Fibroblast of villous mesenchyme (primary cell): ENCODE measurements around the gene KATNAL1. TPM values are rescaled to one million over a fixed set of nuclear protein-coding genes. Genes with fewer than 3 reads are reported as not detected.
A peak's percentile ranks its signal among the peaks of the same experiment; 100 is the strongest.
"Not testable (repeated sequence)": the region's sequence is repeated elsewhere in the genome, so short reads cannot be mapped to it uniquely, and the experiment has no call there.

Experiments
- DNase-seq: peaks from one replicate; pipeline ENCODE4 v3.0.0-alpha.2; 2010; ENCODE audit warnings: low read depth
- H3K4me3 ChIP-seq: 2 replicates; pipeline ENCODE4 v1.5.1; 2011; ENCODE audit warnings: low read depth, mild to moderate bottlenecking, low read length
- total RNA-seq: library from RNA; depleted of rRNA; stranded (reverse); fragments of >200 nt; gene quantifications from 2 replicates; pipeline ENCODE4 v1.2.3, GENCODE V29; 2012
- TF ChIP-seq, protein P1 (sequence below): IDR thresholded peaks from 2 replicates; pipeline ENCODE4 v1.5.1; 2012; ENCODE audit warnings: low read depth, mild to moderate bottlenecking, low read length; ENCODE audit not compliant: insufficient read depth

The KATNAL1 gene
- total RNA-seq, 1 donor: 35.4 TPM

DNA sequence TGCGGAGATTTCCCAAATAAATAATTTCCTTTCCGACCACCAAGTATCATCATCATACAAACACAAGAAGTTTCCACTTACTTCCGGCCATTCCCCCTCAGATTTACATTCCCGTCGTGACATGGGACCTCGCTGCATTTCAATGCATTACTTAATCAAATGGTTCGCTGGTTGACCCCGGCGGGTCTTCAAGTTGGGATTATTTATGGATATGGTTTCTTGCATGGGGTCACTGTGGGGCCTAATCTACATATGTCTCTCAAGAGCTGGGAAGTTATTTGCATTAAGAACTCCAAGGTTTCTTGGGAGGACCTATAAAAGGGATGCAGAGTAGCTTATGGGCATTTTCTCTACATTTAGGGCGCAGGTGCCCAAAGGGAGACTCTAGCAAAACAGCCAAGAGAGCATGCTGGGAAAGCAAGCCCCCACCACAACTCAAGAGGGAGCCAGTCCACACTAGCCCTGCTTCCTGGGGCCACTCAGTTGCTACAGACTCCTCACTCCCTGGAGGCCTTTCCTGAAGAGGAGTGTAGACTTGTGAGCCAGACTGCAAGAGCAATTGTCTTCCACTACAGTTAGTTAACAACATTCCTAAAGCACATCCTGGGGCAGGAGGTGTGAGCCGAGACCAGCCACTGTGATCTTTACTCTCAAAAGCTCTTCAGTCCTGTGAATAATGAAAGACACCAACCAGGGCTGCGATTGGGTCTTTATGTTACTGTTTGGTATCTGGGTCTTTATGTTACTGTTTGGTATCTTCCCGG, 125.3 kb downstream of the KATNAL1 start:
- DNase-seq: no peak
- no peak overlapping the region for H3K4me3 ChIP-seq
- TF ChIP-seq, protein P1, sequence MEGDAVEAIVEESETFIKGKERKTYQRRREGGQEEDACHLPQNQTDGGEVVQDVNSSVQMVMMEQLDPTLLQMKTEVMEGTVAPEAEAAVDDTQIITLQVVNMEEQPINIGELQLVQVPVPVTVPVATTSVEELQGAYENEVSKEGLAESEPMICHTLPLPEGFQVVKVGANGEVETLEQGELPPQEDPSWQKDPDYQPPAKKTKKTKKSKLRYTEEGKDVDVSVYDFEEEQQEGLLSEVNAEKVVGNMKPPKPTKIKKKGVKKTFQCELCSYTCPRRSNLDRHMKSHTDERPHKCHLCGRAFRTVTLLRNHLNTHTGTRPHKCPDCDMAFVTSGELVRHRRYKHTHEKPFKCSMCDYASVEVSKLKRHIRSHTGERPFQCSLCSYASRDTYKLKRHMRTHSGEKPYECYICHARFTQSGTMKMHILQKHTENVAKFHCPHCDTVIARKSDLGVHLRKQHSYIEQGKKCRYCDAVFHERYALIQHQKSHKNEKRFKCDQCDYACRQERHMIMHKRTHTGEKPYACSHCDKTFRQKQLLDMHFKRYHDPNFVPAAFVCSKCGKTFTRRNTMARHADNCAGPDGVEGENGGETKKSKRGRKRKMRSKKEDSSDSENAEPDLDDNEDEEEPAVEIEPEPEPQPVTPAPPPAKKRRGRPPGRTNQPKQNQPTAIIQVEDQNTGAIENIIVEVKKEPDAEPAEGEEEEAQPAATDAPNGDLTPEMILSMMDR: no peak

DNA sequence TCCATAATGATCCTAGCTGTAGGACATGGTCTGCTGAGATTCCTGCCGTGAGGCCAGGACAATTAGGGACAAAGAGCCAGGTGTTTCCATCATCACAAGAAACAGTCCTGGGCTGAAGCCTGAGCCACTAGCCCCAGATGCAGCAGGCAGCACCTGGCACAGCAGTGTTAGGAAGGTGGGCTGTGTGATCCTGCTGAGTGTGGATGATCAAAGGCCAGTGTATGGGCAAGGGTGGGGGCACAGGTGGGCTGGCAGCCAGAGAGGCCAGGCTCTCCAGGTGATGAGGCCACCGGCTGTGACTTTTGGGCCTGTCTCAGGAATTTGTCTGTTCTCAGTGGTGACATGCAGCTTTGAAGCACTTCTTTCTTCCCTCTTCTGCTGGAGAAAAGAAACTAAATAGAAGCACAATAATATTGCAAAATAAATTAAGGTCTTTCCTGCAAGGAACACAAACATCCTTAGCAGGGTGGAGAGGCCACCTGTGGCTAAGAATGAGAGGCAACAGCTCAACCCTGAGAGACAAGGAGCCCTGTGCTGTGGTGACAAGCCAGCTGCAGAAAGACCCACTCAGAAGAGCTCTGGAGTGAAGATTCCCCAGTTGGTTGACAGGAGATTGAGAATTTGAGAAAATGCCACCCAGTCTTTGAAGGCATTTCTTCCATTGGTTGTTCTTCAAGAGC, 127.6 kb downstream of the KATNAL1 start:
- no peak overlapping the region for H3K4me3 ChIP-seq
- TF ChIP-seq, protein P1: no peak
- DNase-seq: no peak

DNA sequence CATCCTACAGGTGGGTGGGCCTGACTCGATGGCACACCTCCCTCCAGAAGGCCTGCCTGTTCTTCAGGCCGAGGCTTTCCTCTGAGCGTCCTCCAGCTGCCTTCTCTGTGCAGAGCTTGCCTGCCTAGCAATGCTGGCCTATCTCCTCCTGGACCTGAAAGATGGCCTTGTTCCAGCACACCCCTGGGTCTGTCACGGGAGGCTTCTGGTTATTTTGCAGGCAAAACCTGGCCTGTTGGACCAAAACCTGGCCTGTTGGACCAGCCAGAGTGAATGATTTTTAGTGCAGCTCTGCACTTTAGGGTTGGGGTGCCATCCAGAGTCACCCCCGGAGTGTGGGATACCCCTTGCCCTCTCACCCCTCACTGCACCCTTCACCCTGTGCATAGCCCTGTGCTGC, 128.4 kb downstream of the KATNAL1 start:
- no peak overlapping the region for H3K4me3 ChIP-seq
- DNase-seq: no peak
- TF ChIP-seq, protein P1: no peak

DNA sequence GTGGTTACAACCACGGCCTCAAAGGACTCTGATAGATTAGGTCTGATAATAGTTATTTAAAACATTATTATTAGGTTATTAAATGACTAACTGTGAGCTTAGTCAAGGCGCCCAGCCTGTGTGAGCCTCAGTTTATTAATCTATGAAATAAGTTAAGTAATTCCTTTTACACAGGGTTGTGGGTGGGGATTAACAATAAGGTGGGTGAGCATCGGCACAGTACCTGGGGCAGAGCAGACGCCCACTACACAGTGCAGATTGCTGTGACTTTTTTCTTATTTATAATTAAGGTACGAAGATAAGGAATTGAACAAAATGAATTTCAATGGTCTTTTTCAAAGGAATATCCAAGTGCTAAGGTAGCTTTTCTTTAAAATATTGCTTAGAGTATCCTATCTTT, 132.2 kb downstream of the KATNAL1 start:
- TF ChIP-seq, protein P1: no peak
- no peak overlapping the region for H3K4me3 ChIP-seq

DNA sequence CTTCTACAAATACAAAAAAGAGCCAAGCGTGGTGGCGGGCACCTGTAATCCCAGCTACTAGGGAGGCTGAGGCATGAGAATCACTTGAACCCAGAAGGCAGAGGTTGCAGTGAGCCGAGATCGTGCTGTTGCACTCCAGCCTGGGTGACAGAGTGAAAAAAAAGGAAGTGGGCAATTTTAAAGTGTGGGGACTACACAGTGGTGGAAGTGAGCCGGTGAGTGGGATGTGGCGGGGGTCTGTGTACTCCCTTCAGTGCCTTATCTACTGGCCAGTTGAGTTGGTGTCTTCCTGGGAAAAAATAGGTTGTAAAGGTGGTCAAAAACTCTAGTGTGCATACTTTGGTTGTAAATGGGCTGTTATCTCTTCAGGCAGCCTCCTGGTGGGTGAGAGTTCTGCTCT, 133.1 kb downstream of the KATNAL1 start:
- DNase-seq, H3K4me3 ChIP-seq: not testable (repeated sequence)

More for the DNA sequence above, 132.2 kb downstream of the KATNAL1 start:
- DNase-seq: no peak

DNA sequence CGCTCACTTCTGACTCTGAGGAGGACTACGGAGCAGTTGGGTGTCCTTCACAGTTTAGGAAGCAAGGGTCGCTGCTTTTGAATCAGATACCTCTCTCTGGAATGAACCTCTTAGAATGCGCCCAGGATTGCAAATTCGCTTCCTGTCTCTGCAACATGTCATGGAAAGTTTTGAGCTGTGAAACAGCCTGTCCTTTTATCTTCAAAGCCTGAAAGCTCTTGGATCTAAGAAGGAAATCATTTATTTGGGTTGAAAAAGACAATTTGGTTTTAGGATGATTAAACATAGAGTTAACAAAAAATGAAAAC, 134.1 kb downstream of the KATNAL1 start:
- TF ChIP-seq, protein P1: no peak
- DNase-seq: peak; percentile 68
- H3K4me3 ChIP-seq: peak overlapping the region; percentile 14

DNA sequence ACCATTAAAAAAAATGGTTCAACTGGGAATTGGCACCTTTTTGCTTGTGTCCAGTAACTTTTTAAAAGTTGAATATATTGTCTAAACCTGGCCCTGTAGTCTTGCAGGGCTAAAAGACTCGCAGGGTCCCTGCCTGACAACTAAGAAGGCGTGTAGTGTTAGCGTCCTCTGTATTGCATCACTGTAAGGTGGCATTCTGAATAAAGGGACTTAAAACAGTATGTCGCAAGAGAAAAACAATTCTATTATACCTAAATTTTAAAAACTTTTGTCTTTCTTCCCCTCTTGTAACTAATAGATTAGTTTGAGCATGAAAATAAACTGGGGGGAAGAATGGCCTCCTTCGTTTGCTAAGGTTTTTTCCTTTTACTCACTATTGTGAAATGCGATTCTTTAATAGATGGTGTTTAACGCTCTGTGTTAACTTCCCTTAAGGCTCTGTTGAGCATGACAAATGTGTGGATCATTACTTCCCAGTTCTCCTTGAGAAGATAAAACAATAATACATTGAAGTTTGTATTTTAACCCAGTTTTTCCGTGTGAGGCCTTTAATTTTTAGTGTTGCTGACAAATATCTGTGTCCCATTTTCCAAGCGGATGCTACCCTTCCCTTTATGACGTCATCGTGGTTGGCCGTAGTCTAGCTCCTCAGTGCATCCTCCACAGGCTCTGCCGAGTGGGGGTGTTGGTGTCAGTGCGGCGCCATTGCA, 134.6 kb downstream of the KATNAL1 start:
- peak; percentile 59 for DNase-seq
- TF ChIP-seq, protein P1: no peak
- H3K4me3 ChIP-seq: peak overlapping the region; percentile 14
